RWPE2 (cell line): ENCODE results near the gene PCSK4.

Experiments
- ATAC-seq: fragments of 200-7000 bp; cut with Tn5 transposase; 3 replicates; pipeline ENCODE4 v1.9.1; 2021; ENCODE audit warnings: low read depth
- DNase-seq: peaks from one replicate; pipeline ENCODE4 v3.0.0-alpha.2; 2020; ENCODE audit warnings: low spot score
- H3K27ac ChIP-seq: fragments of 450-650 bp; 2 replicates; pipeline ENCODE4 v1.5.1; 2017; ENCODE audit warnings: mild to moderate bottlenecking; ENCODE audit not compliant: poor library complexity, severe bottlenecking
- H3K27me3 ChIP-seq: fragments of 250-450 bp; sonication (Bioruptor Pico); 2 replicates; pipeline ENCODE4 v1.5.1; 2021; ENCODE audit warnings: mild to moderate bottlenecking, moderate library complexity; ENCODE audit not compliant: insufficient read depth, poor library complexity, severe bottlenecking
- H3K36me3 ChIP-seq: fragments of 250-450 bp; sonication (Bioruptor Pico); 2 replicates; pipeline ENCODE4 v1.5.1; 2020; ENCODE audit warnings: low read depth, mild to moderate bottlenecking, moderate library complexity
- H3K4me1 ChIP-seq: fragments of 250-450 bp; sonication (Bioruptor Pico); 2 replicates; pipeline ENCODE4 v1.5.1; 2021; ENCODE audit warnings: mild to moderate bottlenecking, moderate library complexity; ENCODE audit not compliant: insufficient read depth, poor library complexity, severe bottlenecking
- H3K4me3 ChIP-seq: fragments of 250-450 bp; sonication (Bioruptor Pico); 2 replicates; pipeline ENCODE4 v1.5.1; 2021; ENCODE audit warnings: mild to moderate bottlenecking, moderate library complexity; ENCODE audit not compliant: severe bottlenecking
- H3K9me3 ChIP-seq: fragments of 250-450 bp; sonication (Bioruptor Pico); 2 replicates; pipeline ENCODE4 v1.5.1; 2021; ENCODE audit warnings: mild to moderate bottlenecking, moderate library complexity; ENCODE audit not compliant: severe bottlenecking
- TF ChIP-seq, protein P1 (sequence below): fragments of 450-650 bp; IDR thresholded peaks from one replicate; pipeline ENCODE4 v1.5.1; 2017; ENCODE audit warnings: mild to moderate bottlenecking, moderate library complexity; ENCODE audit not compliant: poor library complexity, severe bottlenecking

The PCSK4 gene

DNA sequence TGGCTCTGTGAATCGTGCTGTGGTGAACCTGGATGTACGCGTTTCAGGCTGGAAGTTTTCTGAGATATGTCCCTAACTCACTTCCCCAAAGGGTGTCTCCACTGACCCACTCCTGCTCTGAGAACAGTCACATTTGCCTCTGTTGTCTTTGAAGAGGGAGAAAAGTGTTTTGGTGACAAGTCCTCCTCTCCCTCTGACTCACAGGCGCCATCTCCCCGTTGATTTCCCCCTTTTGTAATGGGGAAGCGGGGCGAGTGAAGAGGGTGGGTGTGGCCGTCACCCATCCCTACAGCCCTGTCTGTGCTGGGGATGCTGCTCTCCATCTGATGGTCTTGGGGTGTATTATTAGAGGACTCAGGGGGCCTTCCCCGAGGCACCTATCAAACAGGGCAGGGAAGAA, 30.7 kb downstream of the PCSK4 start:
- Histone ChIP-seq H3K9me3 (no peaks in the 10 kb centered on the region), H3K4me1 (no peaks in the 10 kb centered on the region), H3K27ac (no peak overlapping the region), H3K36me3 (no peaks in the 10 kb centered on the region), H3K4me3 (no peak overlapping the region), H3K27me3 (peaks cover 16% of the 10 kb centered on the region)
- DNase-seq (no peak), ATAC-seq (no peak)
- TF ChIP-seq, protein P1, sequence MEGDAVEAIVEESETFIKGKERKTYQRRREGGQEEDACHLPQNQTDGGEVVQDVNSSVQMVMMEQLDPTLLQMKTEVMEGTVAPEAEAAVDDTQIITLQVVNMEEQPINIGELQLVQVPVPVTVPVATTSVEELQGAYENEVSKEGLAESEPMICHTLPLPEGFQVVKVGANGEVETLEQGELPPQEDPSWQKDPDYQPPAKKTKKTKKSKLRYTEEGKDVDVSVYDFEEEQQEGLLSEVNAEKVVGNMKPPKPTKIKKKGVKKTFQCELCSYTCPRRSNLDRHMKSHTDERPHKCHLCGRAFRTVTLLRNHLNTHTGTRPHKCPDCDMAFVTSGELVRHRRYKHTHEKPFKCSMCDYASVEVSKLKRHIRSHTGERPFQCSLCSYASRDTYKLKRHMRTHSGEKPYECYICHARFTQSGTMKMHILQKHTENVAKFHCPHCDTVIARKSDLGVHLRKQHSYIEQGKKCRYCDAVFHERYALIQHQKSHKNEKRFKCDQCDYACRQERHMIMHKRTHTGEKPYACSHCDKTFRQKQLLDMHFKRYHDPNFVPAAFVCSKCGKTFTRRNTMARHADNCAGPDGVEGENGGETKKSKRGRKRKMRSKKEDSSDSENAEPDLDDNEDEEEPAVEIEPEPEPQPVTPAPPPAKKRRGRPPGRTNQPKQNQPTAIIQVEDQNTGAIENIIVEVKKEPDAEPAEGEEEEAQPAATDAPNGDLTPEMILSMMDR: no peak

DNA sequence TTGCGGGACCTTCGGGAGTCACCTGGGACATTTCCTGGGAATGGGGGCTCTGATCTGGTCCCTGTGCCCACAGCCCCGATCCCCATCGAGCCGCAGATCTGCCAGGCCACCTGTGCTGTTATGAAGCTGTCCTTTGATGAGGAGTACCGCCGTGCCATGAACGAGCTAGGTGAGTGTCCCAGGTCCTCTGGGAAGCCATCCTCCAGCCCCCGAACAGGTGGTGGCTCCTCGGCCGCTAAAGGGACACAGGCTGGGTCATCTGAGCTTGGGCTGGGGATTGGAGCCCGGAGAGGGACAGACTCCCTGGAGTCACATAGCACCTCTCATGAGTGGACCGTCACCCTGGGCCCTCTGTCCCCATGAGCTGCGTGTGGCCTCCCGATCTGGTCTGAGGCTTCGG, 32.3 kb downstream of the PCSK4 start:
- ATAC-seq: no peak
- H3K4me1 ChIP-seq: no peaks in the 10 kb centered on the region
- TF ChIP-seq, protein P1: no peak
- H3K36me3 ChIP-seq: no peaks in the 10 kb centered on the region
- DNase-seq: no peak
- peaks cover 29% of the 10 kb centered on the region for H3K27me3 ChIP-seq
- H3K27ac ChIP-seq: no peak overlapping the region
- no peaks in the 10 kb centered on the region for H3K9me3 ChIP-seq
- H3K4me3 ChIP-seq: no peak overlapping the region

DNA sequence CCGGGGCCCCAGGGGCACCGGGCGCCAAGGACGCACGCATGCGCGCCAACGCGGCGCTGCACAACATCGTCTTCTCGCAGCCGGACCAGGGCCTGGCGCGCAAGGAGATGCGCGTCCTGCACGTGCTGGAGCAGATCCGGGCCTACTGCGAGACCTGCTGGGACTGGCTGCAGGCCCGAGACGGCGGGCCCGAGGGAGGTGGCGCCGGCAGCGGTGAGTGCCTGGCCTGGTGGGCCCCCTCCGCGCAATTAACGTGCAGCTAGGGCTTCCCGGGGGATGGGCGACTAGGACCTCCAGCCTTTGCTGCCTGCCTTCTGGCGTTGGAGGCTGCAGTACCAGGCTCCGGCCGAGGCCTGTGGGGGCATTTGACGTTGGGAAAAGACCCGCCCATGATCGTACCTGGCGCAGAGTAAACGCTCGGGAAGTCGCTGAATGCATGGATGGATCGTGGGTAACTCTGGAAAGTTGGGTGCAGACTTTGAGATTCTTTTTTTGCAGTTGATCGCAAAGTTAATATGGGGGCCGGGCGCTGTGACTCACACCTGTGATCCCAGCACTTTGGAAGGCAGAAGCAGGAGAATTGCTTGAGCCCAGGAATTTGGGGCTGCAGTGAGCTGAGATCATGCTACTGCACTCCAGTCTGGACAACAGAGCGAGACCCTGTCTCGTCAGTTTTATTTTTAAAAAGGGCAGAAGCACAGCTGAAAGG, 33.0 kb downstream of the PCSK4 start:
- Histone ChIP-seq H3K9me3 (no peaks in the 10 kb centered on the region), H3K4me1 (no peaks in the 10 kb centered on the region), H3K27ac (no peak overlapping the region), H3K4me3 (no peak overlapping the region), H3K27me3 (peaks cover 36% of the 10 kb centered on the region), H3K36me3 (no peaks in the 10 kb centered on the region)
- TF ChIP-seq, protein P1: no peak
- DNase-seq (no peak), ATAC-seq (no peak)

DNA sequence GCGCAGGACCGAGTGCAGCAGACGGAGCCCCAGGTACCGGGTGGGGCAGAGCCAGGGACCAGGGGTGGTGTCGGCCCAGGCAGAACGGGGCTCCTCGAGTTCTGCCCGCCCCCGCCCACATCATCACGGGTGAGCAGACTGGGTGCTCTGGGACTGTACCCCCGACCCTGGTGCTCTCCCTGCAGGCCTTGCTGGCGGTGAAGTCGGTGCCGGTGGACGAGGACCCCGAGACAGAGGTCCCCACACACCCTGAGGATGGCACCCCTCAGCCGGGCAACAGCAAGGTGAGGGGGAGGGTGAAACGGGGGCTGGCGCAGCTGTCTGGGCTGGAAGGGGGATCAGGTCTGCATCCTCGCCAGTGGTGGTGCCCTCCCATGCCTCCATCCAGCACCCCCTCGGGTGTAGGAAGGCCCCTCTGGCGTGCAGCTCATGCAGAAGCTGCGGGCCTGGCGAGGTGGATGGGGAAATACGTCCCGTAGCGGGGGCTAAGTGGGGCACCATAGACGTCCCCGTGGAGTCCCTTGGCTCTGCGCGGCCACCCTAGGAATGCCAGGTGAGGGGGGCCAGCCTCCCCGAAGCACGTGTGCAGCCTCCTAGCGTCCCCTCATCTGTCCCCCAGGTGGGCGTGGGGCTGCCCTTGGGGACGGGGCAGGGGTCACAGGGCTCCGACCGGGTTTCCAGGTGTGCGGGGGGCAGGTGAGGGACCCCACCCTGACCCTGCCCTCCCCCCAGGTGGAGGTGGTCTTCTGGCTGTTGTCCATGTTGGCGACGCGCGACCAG, 33.8 kb downstream of the PCSK4 start:
- ATAC-seq (no peak), DNase-seq (no peak)
- TF ChIP-seq, protein P1: no peak
- no peaks in the 10 kb centered on the region for H3K36me3 ChIP-seq
- no peak overlapping the region for H3K4me3 ChIP-seq
- no peak overlapping the region for H3K27ac ChIP-seq
- H3K9me3 ChIP-seq: no peaks in the 10 kb centered on the region
- H3K27me3 ChIP-seq: peaks cover 45% of the 10 kb centered on the region
- H3K4me1 ChIP-seq: no peaks in the 10 kb centered on the region
